ENCODE data around the gene N4BP2.
"Not testable (repeated sequence)": the region's sequence is repeated elsewhere in the genome, so short reads cannot be mapped to it uniquely, and the experiment has no call there.

The N4BP2 gene

GRCh38 chr4:40093400-40093799 lies 36.8 kb downstream of the N4BP2 start:
- not testable (repeated sequence) for DNase-seq

- DNase-seq = no peak
Observed at GRCh38 chr4:40099010-40099409, 42.4 kb downstream of the N4BP2 start.

GRCh38 chr4:40107150-40107549 lies 50.5 kb downstream of the N4BP2 start:
- not testable (repeated sequence) for DNase-seq

- DNase-seq = no peak
Observed at GRCh38 chr4:40112027-40112792, 55.6 kb downstream of the N4BP2 start.

GRCh38 chr4:40114206-40114605 lies 57.6 kb downstream of the N4BP2 start:
- no peak for DNase-seq

- DNase-seq = no peak
Observed at GRCh38 chr4:40118861-40119260, 62.2 kb downstream of the N4BP2 start.

- no peak for DNase-seq
Observed at GRCh38 chr4:40119344-40119743, 62.7 kb downstream of the N4BP2 start.

- peak; percentile 48 for DNase-seq
Observed at GRCh38 chr4:40121515-40121914, 64.9 kb downstream of the N4BP2 start.

- no peak for DNase-seq
Observed at GRCh38 chr4:40122941-40123340, 66.3 kb downstream of the N4BP2 start.

GRCh38 chr4:40124690-40125089 lies 68.0 kb downstream of the N4BP2 start:
- no peak for DNase-seq

GRCh38 chr4:40130401-40131036 lies 73.9 kb downstream of the N4BP2 start:
- DNase-seq = no peak

GRCh38 chr4:40132816-40133215 lies 76.2 kb downstream of the N4BP2 start:
- no peak for DNase-seq

GRCh38 chr4:40134206-40134917 lies 77.7 kb downstream of the N4BP2 start:
- DNase-seq = no peak

- DNase-seq = not testable (repeated sequence)
Observed at GRCh38 chr4:40136202-40136601, 79.6 kb downstream of the N4BP2 start.

GRCh38 chr4:40140196-40140595 lies 83.5 kb downstream of the N4BP2 start:
- DNase-seq = no peak

GRCh38 chr4:40140597-40140996 lies 83.9 kb downstream of the N4BP2 start:
- DNase-seq = not testable (repeated sequence)

GRCh38 chr4:40143926-40144508 lies 87.4 kb downstream of the N4BP2 start:
- no peak for DNase-seq

- no peak for DNase-seq
Observed at GRCh38 chr4:40144716-40145115, 88.1 kb downstream of the N4BP2 start.

- DNase-seq = not testable (repeated sequence)
Observed at GRCh38 chr4:40147490-40147889, 90.8 kb downstream of the N4BP2 start.

- peak; percentile 37 for DNase-seq
Observed at GRCh38 chr4:40149960-40150385, 93.3 kb downstream of the N4BP2 start.

- DNase-seq = peak; percentile 23
Observed at GRCh38 chr4:40150932-40151331, 94.3 kb downstream of the N4BP2 start.

GRCh38 chr4:40152637-40153036 lies 96.0 kb downstream of the N4BP2 start:
- DNase-seq = no peak

- DNase-seq = no peak
Observed at GRCh38 chr4:40157436-40157835, 100.8 kb downstream of the N4BP2 start.
